ENCODE results near the gene TNPO3. TPM values are rescaled to one million over a fixed set of nuclear protein-coding genes. Genes with fewer than 3 reads are reported as not detected.

Gene TNPO3
- total RNA-seq, 4 donors from 2014 or later, result 30.8 to 43.4 (median 34.4) TPM

- DNase-seq (ENCODE audit: low spot score in 2 of 2), result no peak
- Histone ChIP-seq H3K36me3 (peaks cover 23% of the 10 kb centered on the region), H3K4me3 (no peak overlapping the region), H3K27me3 (no peaks in the 10 kb centered on the region), H3K27ac (no peak overlapping the region), H3K4me1 (peaks cover 3% of the 10 kb centered on the region), H3K9me3 (no peaks in the 10 kb centered on the region)
- TF ChIP-seq EP300 (IDR thresholded peaks at IDR 0.05) (no peak), POLR2AphosphoS5 (IDR thresholded peaks at IDR 0.05) (no peak), POLR2A (IDR thresholded peaks at IDR 0.05) (no peak)
- 96% methylated on average over 1 of the region's 1 CpG for WGBS
Observed at GRCh38 chr7:129032017-129032416, 22.9 kb downstream of the TNPO3 start.

GRCh38 chr7:129030440-129030839 lies 24.5 kb downstream of the TNPO3 start:
- peaks cover 23% of the 10 kb centered on the region for H3K36me3 ChIP-seq
- TF ChIP-seq CTCF (IDR thresholded peaks at IDR 0.05), result no peak
- no peak for TF ChIP-seq EP300 (IDR thresholded peaks at IDR 0.05)
- TF ChIP-seq POLR2AphosphoS5 (IDR thresholded peaks at IDR 0.05), result no peak
- no peak for TF ChIP-seq POLR2A (IDR thresholded peaks at IDR 0.05)

GRCh38 chr7:129024125-129024524 lies 30.8 kb downstream of the TNPO3 start:
- TF ChIP-seq CTCF (IDR thresholded peaks at IDR 0.05) (no peak), POLR2A (IDR thresholded peaks at IDR 0.05) (no peak), POLR2AphosphoS5 (IDR thresholded peaks at IDR 0.05) (no peak), EP300 (IDR thresholded peaks at IDR 0.05) (no peak)
- no peak overlapping the region for H3K27ac ChIP-seq
- WGBS, result 96% methylated on average over 3 of the region's 3 CpGs
- no peak for DNase-seq (ENCODE audit: low spot score in 2 of 2)
- no peaks in the 10 kb centered on the region for H3K4me1 ChIP-seq
- no peaks in the 10 kb centered on the region for H3K9me3 ChIP-seq
- H3K4me3 ChIP-seq, result no peak overlapping the region
- no peaks in the 10 kb centered on the region for H3K36me3 ChIP-seq
- H3K27me3 ChIP-seq, result no peaks in the 10 kb centered on the region

More at GRCh38 chr7:129030440-129030839, 24.5 kb downstream of the TNPO3 start:
- 96% methylated on average over 3 of the region's 3 CpGs for WGBS
- DNase-seq (ENCODE audit: low spot score in 2 of 2), result no peak
- H3K4me1 ChIP-seq, result peaks cover 3% of the 10 kb centered on the region
- H3K4me3 ChIP-seq, result no peak overlapping the region
- H3K9me3 ChIP-seq, result no peaks in the 10 kb centered on the region
- H3K27me3 ChIP-seq, result no peaks in the 10 kb centered on the region
- no peak overlapping the region for H3K27ac ChIP-seq

- 63% methylated on average over 2 of the region's 2 CpGs for WGBS
- H3K27ac ChIP-seq, result no peak overlapping the region
- H3K36me3 ChIP-seq, result no peaks in the 10 kb centered on the region
- no peaks in the 10 kb centered on the region for H3K9me3 ChIP-seq
- H3K4me3 ChIP-seq, result no peak overlapping the region
- no peaks in the 10 kb centered on the region for H3K4me1 ChIP-seq
- no peak for DNase-seq (ENCODE audit: low spot score in 2 of 2)
- no peak for TF ChIP-seq POLR2A (IDR thresholded peaks at IDR 0.05)
- TF ChIP-seq CTCF (IDR thresholded peaks at IDR 0.05), result no peak
- no peak for TF ChIP-seq EP300 (IDR thresholded peaks at IDR 0.05)
- no peak for TF ChIP-seq POLR2AphosphoS5 (IDR thresholded peaks at IDR 0.05)
- no peaks in the 10 kb centered on the region for H3K27me3 ChIP-seq
Observed at GRCh38 chr7:129021656-129022055, 33.3 kb downstream of the TNPO3 start.

- DNase-seq (ENCODE audit: low spot score in 2 of 2), result no peak
- 94% methylated on average over 4 of the region's 4 CpGs for WGBS
- TF ChIP-seq EP300 (IDR thresholded peaks at IDR 0.05) (no peak), CTCF (IDR thresholded peaks at IDR 0.05) (no peak), POLR2AphosphoS5 (IDR thresholded peaks at IDR 0.05) (no peak), POLR2A (IDR thresholded peaks at IDR 0.05) (no peak)
- Histone ChIP-seq H3K36me3 (peaks cover 34% of the 10 kb centered on the region), H3K27ac (no peak overlapping the region), H3K9me3 (no peaks in the 10 kb centered on the region), H3K27me3 (no peaks in the 10 kb centered on the region), H3K4me3 (no peak overlapping the region), H3K4me1 (no peaks in the 10 kb centered on the region)
Observed at GRCh38 chr7:129017933-129018538, 36.9 kb downstream of the TNPO3 start.

All from suprapubic skin (tissue), 4 donors.